Liver (tissue), 9 donors: ENCODE data around the gene AGBL4. TPM values are rescaled to one million over a fixed set of nuclear protein-coding genes. Genes with fewer than 3 reads are reported as not detected.

Experiments
- DNase-seq: peaks from one replicate; pipeline ENCODE4 v3.0.0-alpha.2; 2017; ENCODE audit warnings: low spot score
- H3K27ac ChIP-seq, 2 donors: one replicate each; pipeline ENCODE4 v1.7.0; 2013; ENCODE audit warnings: inconsistent platforms in 2 of 2, low read length in 2 of 2, control low read depth in 1 of 2, low read depth in 1 of 2, mild to moderate bottlenecking in 1 of 2
- H3K27me3 ChIP-seq, 4 donors: one replicate each; pipeline versions ENCODE4 v1.6.1 to v1.7.0; 2013; ENCODE audit warnings: low read length in 3 of 4, inconsistent platforms in 1 of 4, mild to moderate bottlenecking in 1 of 4, moderate library complexity in 1 of 4; ENCODE audit not compliant: control insufficient read depth in 4 of 4, insufficient read depth in 4 of 4
- H3K36me3 ChIP-seq, 4 donors: one replicate each; pipeline versions ENCODE4 v1.6.1 to v1.7.0; 2013; ENCODE audit warnings: low read length in 3 of 4, mild to moderate bottlenecking in 3 of 4, low read depth in 1 of 4, moderate library complexity in 1 of 4; ENCODE audit not compliant: control insufficient read depth in 4 of 4, insufficient read depth in 3 of 4
- H3K4me1 ChIP-seq, 4 donors: one replicate each; pipeline versions ENCODE4 v1.6.1 to v1.7.0; 2013; ENCODE audit warnings: low read length in 3 of 4, mild to moderate bottlenecking in 3 of 4, moderate library complexity in 1 of 4; ENCODE audit not compliant: control insufficient read depth in 4 of 4, insufficient read depth in 4 of 4
- H3K4me3 ChIP-seq, 3 donors: one replicate each; pipeline versions ENCODE4 v1.6.1 to v1.7.0; 2013; ENCODE audit warnings: low read length in 3 of 3, control low read depth in 1 of 3, low read depth in 1 of 3, mild to moderate bottlenecking in 1 of 3
- H3K9ac ChIP-seq, 2 donors: one replicate each; pipeline ENCODE4 v1.7.0; 2013; ENCODE audit warnings: low read length in 2 of 2, mild to moderate bottlenecking in 2 of 2, moderate library complexity in 2 of 2, control low read depth in 1 of 2, low read depth in 1 of 2
- H3K9me3 ChIP-seq, 4 donors: one replicate each; pipeline versions ENCODE4 v1.6.1 to v1.7.0; 2013; ENCODE audit warnings: low read length in 3 of 4; ENCODE audit not compliant: control insufficient read depth in 4 of 4
- EGR1 ChIP-seq, 2 donors: IDR thresholded peaks; 2 replicates each; pipeline ENCODE4 v1.6.1; 2016 to 2018; ENCODE audit warnings: antibody characterized with exemption in 2 of 2, low read depth in 2 of 2
- FOXA1 ChIP-seq: IDR thresholded peaks from 2 replicates; pipeline ENCODE4 v1.6.1; 2016; ENCODE audit warnings: antibody characterized with exemption
- FOXA2 ChIP-seq: IDR thresholded peaks from 2 replicates; pipeline ENCODE4 v1.6.1; 2016; ENCODE audit warnings: antibody characterized with exemption
- GABPA ChIP-seq, 2 donors: IDR thresholded peaks in 1 of 2; conservative IDR thresholded peaks in 1 of 2; 2 replicates each; pipeline ENCODE4 v1.6.1; 2016; ENCODE audit warnings: antibody characterized with exemption in 2 of 2, mild to moderate bottlenecking in 1 of 2, moderate library complexity in 1 of 2
- HNF4A ChIP-seq, 2 donors: conservative IDR thresholded peaks; 2 replicates each; pipeline ENCODE4 v1.6.1; 2016; ENCODE audit warnings: antibody characterized with exemption in 2 of 2, mild to moderate bottlenecking in 2 of 2
- HNF4G ChIP-seq: IDR thresholded peaks from 2 replicates; pipeline ENCODE4 v1.6.1; 2016; ENCODE audit warnings: antibody characterized with exemption
- JUND ChIP-seq, 2 donors: IDR thresholded peaks; 2 replicates each; pipeline ENCODE4 v1.6.1; 2016; ENCODE audit warnings: antibody characterized with exemption in 2 of 2
- NR2F2 ChIP-seq: IDR thresholded peaks from 2 replicates; pipeline ENCODE4 v1.6.1; 2016; ENCODE audit warnings: antibody characterized with exemption
- RAD21 ChIP-seq, 2 donors: IDR thresholded peaks; 2 replicates each; pipeline ENCODE4 v1.6.1; 2016; ENCODE audit warnings: antibody characterized with exemption in 2 of 2, mild to moderate bottlenecking in 2 of 2
- RXRA ChIP-seq, 2 donors: IDR thresholded peaks; 2 replicates each; pipeline ENCODE4 v1.6.1; 2017 to 2018; ENCODE audit warnings: antibody characterized with exemption in 2 of 2, mild to moderate bottlenecking in 1 of 2
- SP1 ChIP-seq: IDR thresholded peaks from 2 replicates; pipeline ENCODE4 v1.6.1; 2018; ENCODE audit warnings: antibody characterized with exemption, mild to moderate bottlenecking
- TAF1 ChIP-seq: conservative IDR thresholded peaks from 2 replicates; pipeline ENCODE4 v1.6.1; 2016; ENCODE audit warnings: antibody characterized with exemption, mild to moderate bottlenecking
- YY1 ChIP-seq: IDR thresholded peaks from 2 replicates; pipeline ENCODE4 v1.6.1; 2016; ENCODE audit warnings: antibody characterized with exemption, mild to moderate bottlenecking
- WGBS: extraction: QIAGEN DNeasy Blood & Tissue Kit; methylation state at CpG from one replicate; pipeline ENCODE4 v1.1.7; 2013; 5-methylcytosine and 5-hydroxymethylcytosine counted together
- polyA plus RNA-seq, 2 donors: library from polyadenylated mRNA; stranded (reverse) in 1 of 2; unstranded in 1 of 2; fragments of 200-250 nt in 1 of 2; fragments of >200 nt in 1 of 2; fragmentation: Nextera tagmentation in 1 of 2; extraction: Ambion mirVana in 1 of 2; gene quantifications; one replicate each; pipeline versions ENCODE4 v1.2.1 to v1.2.3, GENCODE V29; 2013 to 2015
- total RNA-seq, 2 donors: library from RNA; depleted of rRNA; stranded (reverse); fragments of >200 nt; gene quantifications; one replicate each; pipeline ENCODE4 v1.2.3, GENCODE V29; 2014
- TF ChIP-seq, protein P1 (sequence below): IDR thresholded peaks from 2 replicates; pipeline ENCODE4 v1.6.1; 2016; ENCODE audit warnings: antibody characterized with exemption
- TF ChIP-seq, protein P2 (sequence below): fragments of 150-350 bp; IDR thresholded peaks from 2 replicates; pipeline ENCODE4 v1.5.1; 2017; ENCODE audit warnings: improper control_type of control experiment, low read depth, low read length; ENCODE audit not compliant: missing input control
- TF ChIP-seq, protein P3 (sequence below): IDR thresholded peaks from 2 replicates; pipeline ENCODE4 v1.6.1; 2016; ENCODE audit warnings: antibody characterized with exemption, mild to moderate bottlenecking
- TF ChIP-seq, protein P4 (sequence below): IDR thresholded peaks from 2 replicates; pipeline ENCODE4 v1.6.1; 2016; ENCODE audit warnings: antibody characterized with exemption
- TF ChIP-seq, protein P5 (sequence below): IDR thresholded peaks from 2 replicates; pipeline ENCODE4 v1.6.1; 2016; ENCODE audit warnings: antibody characterized with exemption
- donor health status: healthy.
- donor health status: healthy.
- donor health status: healthy.
- donor health status: healthy.
- donor health status: healthy.

Gene AGBL4
- total and polyA plus RNA-seq, 4 donors = 0.75 to 0.76 TPM; not detected in 2

DNA sequence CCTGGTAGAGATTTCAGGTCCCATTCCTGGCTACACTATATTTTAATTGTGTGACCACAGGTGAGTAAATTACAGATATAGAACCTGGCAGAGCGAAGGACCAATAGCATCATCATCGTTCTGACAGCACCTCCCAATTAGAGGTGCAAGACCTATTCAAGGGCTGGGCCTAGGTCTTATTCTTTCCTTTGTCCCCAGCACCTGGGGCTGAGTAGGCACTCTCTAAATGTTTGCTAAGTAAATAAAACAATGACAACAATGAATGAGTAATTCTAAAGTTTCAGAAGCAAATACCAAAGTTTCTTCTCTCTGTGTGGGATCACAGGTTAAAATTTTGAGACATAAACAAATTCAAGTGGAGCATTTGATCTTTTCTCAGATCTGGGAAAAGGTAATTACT lies 1279.7 kb downstream of the AGBL4 start (continued):
- TF ChIP-seq, protein P1, sequence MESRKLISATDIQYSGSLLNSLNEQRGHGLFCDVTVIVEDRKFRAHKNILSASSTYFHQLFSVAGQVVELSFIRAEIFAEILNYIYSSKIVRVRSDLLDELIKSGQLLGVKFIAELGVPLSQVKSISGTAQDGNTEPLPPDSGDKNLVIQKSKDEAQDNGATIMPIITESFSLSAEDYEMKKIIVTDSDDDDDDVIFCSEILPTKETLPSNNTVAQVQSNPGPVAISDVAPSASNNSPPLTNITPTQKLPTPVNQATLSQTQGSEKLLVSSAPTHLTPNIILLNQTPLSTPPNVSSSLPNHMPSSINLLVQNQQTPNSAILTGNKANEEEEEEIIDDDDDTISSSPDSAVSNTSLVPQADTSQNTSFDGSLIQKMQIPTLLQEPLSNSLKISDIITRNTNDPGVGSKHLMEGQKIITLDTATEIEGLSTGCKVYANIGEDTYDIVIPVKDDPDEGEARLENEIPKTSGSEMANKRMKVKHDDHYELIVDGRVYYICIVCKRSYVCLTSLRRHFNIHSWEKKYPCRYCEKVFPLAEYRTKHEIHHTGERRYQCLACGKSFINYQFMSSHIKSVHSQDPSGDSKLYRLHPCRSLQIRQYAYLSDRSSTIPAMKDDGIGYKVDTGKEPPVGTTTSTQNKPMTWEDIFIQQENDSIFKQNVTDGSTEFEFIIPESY = no peak
- TF ChIP-seq FOXA2 (no peak), FOXA1 (no peak), JUND (IDR thresholded peaks at IDR 0.05) (no peak), EGR1 (IDR thresholded peaks at IDR 0.05; ENCODE audit: low read depth in 2 of 2) (no peak), GABPA (IDR thresholded peaks at IDR 0.05 in 1 of 2, conservative IDR thresholded peaks at IDR 0.05 in 1 of 2) (no peak), YY1 (no peak), HNF4G (no peak), TAF1 (no peak)

DNA sequence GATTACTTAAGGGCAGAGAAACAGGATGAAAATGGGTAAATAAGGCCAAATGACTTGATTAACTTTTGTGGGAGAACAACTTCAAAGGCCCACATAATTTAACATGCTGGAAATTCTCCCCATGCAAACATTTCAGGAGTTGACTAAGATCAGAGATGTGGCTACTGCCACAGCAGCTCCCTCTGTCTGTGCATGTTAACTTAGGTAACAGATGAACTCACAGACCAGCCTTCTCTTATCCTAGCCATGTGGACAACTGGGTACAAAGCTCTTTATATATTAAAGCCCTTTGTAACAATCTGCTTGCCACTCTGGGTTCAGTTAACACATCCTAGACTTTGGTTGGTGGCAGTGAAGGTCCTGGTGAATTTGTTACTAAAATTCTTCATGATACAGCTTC lies 1280.3 kb downstream of the AGBL4 start:
- H3K27me3 ChIP-seq = no peaks in the 10 kb centered on the region
- no peaks in the 10 kb centered on the region for H3K4me1 ChIP-seq
- no peak overlapping the region for H3K4me3 ChIP-seq
- TF ChIP-seq EGR1 (IDR thresholded peaks at IDR 0.05; ENCODE audit: low read depth in 2 of 2) (no peak), NR2F2 (no peak), RXRA (IDR thresholded peaks at IDR 0.05) (no peak), GABPA (IDR thresholded peaks at IDR 0.05 in 1 of 2, conservative IDR thresholded peaks at IDR 0.05 in 1 of 2) (no peak), JUND (IDR thresholded peaks at IDR 0.05) (no peak)
- DNase-seq = no peak
- no peaks in the 10 kb centered on the region for H3K9me3 ChIP-seq
- H3K36me3 ChIP-seq = no peaks in the 10 kb centered on the region
- no peak overlapping the region for H3K9ac ChIP-seq
- H3K27ac ChIP-seq = no peak overlapping the region

DNA sequence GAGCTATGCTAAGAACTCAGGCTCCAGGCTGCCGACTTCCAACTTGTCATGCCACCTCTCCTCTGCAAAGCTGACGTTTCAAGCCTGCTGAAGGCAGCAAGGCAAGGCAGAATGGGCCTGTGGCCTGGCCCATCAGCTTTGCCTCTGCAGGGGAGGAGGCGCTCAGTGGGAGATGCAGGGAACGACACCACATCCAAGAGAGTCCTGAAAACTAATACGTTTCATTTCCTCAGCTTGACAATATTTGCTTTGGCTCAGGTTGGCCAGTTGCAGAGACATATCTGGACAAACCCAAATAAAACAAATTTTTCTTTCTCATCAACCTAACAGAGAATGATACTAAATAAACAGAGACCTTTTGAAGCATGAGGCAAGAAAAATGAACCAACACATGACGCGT lies 1282.4 kb downstream of the AGBL4 start:
- 69% methylated on average over 7 of the region's 7 CpGs for WGBS

More for the DNA sequence above, 1282.4 kb downstream of the AGBL4 start:
- H3K9me3 ChIP-seq = no peaks in the 10 kb centered on the region
- H3K27me3 ChIP-seq = no peaks in the 10 kb centered on the region
- DNase-seq = no peak
- no peaks in the 10 kb centered on the region for H3K36me3 ChIP-seq
- no peak overlapping the region for H3K27ac ChIP-seq
- H3K4me1 ChIP-seq = no peaks in the 10 kb centered on the region
- no peak overlapping the region for H3K9ac ChIP-seq
- TF ChIP-seq TAF1 (no peak), EGR1 (IDR thresholded peaks at IDR 0.05; ENCODE audit: low read depth in 2 of 2) (no peak), FOXA1 (no peak), NR2F2 (no peak), JUND (IDR thresholded peaks at IDR 0.05) (no peak), HNF4A (conservative IDR thresholded peaks at IDR 0.05) (no peak), YY1 (no peak), GABPA (IDR thresholded peaks at IDR 0.05 in 1 of 2, conservative IDR thresholded peaks at IDR 0.05 in 1 of 2) (no peak), RAD21 (IDR thresholded peaks at IDR 0.05) (no peak), HNF4G (no peak), RXRA (IDR thresholded peaks at IDR 0.05) (no peak), FOXA2 (no peak), SP1 (no peak)
- TF ChIP-seq, protein P2, sequence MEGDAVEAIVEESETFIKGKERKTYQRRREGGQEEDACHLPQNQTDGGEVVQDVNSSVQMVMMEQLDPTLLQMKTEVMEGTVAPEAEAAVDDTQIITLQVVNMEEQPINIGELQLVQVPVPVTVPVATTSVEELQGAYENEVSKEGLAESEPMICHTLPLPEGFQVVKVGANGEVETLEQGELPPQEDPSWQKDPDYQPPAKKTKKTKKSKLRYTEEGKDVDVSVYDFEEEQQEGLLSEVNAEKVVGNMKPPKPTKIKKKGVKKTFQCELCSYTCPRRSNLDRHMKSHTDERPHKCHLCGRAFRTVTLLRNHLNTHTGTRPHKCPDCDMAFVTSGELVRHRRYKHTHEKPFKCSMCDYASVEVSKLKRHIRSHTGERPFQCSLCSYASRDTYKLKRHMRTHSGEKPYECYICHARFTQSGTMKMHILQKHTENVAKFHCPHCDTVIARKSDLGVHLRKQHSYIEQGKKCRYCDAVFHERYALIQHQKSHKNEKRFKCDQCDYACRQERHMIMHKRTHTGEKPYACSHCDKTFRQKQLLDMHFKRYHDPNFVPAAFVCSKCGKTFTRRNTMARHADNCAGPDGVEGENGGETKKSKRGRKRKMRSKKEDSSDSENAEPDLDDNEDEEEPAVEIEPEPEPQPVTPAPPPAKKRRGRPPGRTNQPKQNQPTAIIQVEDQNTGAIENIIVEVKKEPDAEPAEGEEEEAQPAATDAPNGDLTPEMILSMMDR = no peak
- TF ChIP-seq, protein P1 = no peak
- TF ChIP-seq, protein P3, sequence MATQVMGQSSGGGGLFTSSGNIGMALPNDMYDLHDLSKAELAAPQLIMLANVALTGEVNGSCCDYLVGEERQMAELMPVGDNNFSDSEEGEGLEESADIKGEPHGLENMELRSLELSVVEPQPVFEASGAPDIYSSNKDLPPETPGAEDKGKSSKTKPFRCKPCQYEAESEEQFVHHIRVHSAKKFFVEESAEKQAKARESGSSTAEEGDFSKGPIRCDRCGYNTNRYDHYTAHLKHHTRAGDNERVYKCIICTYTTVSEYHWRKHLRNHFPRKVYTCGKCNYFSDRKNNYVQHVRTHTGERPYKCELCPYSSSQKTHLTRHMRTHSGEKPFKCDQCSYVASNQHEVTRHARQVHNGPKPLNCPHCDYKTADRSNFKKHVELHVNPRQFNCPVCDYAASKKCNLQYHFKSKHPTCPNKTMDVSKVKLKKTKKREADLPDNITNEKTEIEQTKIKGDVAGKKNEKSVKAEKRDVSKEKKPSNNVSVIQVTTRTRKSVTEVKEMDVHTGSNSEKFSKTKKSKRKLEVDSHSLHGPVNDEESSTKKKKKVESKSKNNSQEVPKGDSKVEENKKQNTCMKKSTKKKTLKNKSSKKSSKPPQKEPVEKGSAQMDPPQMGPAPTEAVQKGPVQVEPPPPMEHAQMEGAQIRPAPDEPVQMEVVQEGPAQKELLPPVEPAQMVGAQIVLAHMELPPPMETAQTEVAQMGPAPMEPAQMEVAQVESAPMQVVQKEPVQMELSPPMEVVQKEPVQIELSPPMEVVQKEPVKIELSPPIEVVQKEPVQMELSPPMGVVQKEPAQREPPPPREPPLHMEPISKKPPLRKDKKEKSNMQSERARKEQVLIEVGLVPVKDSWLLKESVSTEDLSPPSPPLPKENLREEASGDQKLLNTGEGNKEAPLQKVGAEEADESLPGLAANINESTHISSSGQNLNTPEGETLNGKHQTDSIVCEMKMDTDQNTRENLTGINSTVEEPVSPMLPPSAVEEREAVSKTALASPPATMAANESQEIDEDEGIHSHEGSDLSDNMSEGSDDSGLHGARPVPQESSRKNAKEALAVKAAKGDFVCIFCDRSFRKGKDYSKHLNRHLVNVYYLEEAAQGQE = no peak
- TF ChIP-seq, protein P4, sequence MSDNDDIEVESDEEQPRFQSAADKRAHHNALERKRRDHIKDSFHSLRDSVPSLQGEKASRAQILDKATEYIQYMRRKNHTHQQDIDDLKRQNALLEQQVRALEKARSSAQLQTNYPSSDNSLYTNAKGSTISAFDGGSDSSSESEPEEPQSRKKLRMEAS = no peak
- TF ChIP-seq, protein P5, sequence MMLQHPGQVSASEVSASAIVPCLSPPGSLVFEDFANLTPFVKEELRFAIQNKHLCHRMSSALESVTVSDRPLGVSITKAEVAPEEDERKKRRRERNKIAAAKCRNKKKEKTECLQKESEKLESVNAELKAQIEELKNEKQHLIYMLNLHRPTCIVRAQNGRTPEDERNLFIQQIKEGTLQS = no peak
- H3K4me3 ChIP-seq = no peak overlapping the region
